ENCODE data around the gene ZNF615.

ZNF615 gene

DNA sequence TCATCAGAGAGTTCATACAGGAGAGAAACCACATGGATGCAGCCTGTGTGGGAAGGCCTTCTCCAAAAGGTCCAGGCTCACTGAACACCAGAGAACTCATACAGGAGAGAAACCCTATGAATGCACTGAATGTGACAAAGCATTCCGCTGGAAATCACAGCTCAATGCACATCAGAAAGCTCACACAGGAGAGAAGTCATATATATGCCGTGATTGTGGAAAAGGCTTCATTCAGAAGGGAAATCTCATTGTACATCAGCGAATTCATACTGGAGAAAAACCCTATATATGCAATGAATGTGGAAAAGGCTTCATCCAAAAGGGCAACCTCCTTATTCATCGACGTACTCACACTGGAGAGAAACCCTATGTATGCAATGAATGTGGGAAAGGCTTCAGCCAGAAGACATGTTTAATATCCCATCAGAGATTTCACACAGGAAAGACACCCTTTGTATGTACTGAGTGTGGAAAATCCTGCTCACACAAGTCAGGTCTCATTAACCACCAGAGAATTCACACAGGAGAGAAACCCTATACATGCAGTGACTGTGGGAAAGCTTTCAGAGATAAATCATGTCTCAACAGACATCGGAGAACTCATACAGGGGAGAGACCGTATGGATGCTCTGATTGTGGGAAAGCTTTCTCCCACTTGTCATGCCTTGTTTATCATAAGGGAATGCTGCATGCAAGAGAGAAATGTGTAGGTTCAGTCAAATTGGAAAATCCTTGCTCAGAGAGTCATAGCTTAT is 63.0 kb downstream of the ZNF615 start:
- no peak overlapping the region for H2AFZ ChIP-seq (ENCODE audit: low read depth, low read length)
- no peaks in the 10 kb centered on the region for H3K4me1 ChIP-seq (ENCODE audit: low read length)
- H3K9me3 ChIP-seq (ENCODE audit: insufficient read depth, low read length), result peaks cover 67% of the 10 kb centered on the region
- no peaks in the 10 kb centered on the region for H4K20me1 ChIP-seq (ENCODE audit: insufficient read depth, low read length)
- H3K4me2 ChIP-seq (ENCODE audit: low read length), result no peak overlapping the region
- TF ChIP-seq, protein P1, sequence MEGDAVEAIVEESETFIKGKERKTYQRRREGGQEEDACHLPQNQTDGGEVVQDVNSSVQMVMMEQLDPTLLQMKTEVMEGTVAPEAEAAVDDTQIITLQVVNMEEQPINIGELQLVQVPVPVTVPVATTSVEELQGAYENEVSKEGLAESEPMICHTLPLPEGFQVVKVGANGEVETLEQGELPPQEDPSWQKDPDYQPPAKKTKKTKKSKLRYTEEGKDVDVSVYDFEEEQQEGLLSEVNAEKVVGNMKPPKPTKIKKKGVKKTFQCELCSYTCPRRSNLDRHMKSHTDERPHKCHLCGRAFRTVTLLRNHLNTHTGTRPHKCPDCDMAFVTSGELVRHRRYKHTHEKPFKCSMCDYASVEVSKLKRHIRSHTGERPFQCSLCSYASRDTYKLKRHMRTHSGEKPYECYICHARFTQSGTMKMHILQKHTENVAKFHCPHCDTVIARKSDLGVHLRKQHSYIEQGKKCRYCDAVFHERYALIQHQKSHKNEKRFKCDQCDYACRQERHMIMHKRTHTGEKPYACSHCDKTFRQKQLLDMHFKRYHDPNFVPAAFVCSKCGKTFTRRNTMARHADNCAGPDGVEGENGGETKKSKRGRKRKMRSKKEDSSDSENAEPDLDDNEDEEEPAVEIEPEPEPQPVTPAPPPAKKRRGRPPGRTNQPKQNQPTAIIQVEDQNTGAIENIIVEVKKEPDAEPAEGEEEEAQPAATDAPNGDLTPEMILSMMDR (IDR thresholded peaks at IDR 0.05; ENCODE audit: low read depth, low read length), result no peak
- no peak for TF ChIP-seq EZH2phosphoT487 (IDR thresholded peaks at IDR 0.05; ENCODE audit: low read depth)
- peaks cover 70% of the 10 kb centered on the region for H3K36me3 ChIP-seq (replicated peaks; ENCODE audit: low read depth, low read length)
- H3K79me2 ChIP-seq (ENCODE audit: low read length), result no peaks in the 10 kb centered on the region
- no peak overlapping the region for H3K9ac ChIP-seq (ENCODE audit: low read length)
- H3K4me3 ChIP-seq (ENCODE audit: low read length), result no peak overlapping the region
- H3K27ac ChIP-seq (ENCODE audit: low read length), result no peak overlapping the region
- H3K27me3 ChIP-seq (ENCODE audit: low read depth, low read length), result no peaks in the 10 kb centered on the region

All from OCI-LY3 (cell line).